Stomach (tissue), 4 donors: ENCODE results near the gene ZNF587B.

Source experiments
- CTCF ChIP-seq, 7 experiments: fragments of 450-650 bp in 4 of 7; fragments of 200-600 bp in 3 of 7; sonication (generic) in 3 of 7; IDR thresholded peaks; one replicate each; pipeline ENCODE4 v1.5.1; 2016 to 2019; ENCODE audit warnings: antibody characterized with exemption in 7 of 7, control low read depth in 2 of 7, mild to moderate bottlenecking in 1 of 7
- POLR2A ChIP-seq, 4 donors: fragments of 450-650 bp; IDR thresholded peaks; one replicate each; pipeline ENCODE4 v1.6.1; 2016; ENCODE audit warnings: antibody characterized with exemption in 4 of 4, control low read depth in 2 of 4, mild to moderate bottlenecking in 1 of 4, moderate library complexity in 1 of 4

DNA sequence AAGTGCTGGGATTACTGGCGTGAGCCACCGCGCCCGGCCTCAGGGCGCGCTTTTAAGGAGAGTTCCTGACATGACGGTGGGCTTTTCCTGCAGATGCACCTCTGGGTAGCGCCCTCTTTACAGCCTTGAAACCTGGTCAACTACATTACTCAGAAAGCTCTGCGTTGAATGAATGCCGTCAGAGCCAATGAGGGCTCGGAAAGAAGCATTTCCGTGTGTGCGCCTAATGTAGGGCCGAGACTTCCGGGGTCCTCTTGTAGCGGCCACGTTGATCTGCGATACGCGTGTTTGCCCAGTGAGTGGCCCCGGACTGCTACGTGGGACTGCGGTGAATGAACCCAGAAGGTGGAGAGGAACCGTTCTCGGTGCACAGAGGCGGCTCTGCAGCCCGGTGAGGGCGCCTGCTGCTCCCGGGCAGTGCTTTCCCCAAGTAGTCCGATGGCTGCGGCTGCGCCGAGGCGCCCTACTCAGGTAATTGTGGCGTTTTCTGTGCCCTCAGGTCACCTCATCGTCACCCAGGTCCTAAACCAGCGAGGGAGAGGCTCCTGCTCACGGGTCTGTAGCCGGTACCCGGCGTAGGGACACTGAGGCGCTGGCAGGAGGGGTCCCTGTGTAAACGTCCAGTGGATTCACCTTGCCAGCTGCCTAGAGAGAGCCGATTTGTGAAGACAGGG is 10.5 kb upstream of the ZNF587B start:
- TF ChIP-seq CTCF (IDR thresholded peaks at IDR 0.05) (no peak), POLR2A (IDR thresholded peaks at IDR 0.05) (peak in 1 of 4 donors; percentile 29)
